KOPT-K1 (cell line): Measurements from ENCODE around the gene LLGL2.
"Not testable (repeated sequence)": the region's sequence is repeated elsewhere in the genome, so short reads cannot be mapped to it uniquely, and the experiment has no call there.

ENCODE experiments used
- H3K27ac ChIP-seq: fragments of 200-600 bp; sonication (generic); 2 replicates; pipeline ENCODE4 v1.5.1; 2016; ENCODE audit warnings: antibody characterized with exemption, mild to moderate bottlenecking, low read depth, low read length; ENCODE audit not compliant: poor library complexity, severe bottlenecking
- H3K36me3 ChIP-seq: fragments of 200-600 bp; sonication (generic); 2 replicates; pipeline ENCODE4 v1.5.1; 2017; ENCODE audit warnings: antibody characterized with exemption, mild to moderate bottlenecking, low read length, moderate library complexity; ENCODE audit not compliant: insufficient read depth
- H3K9me3 ChIP-seq: fragments of 200-600 bp; sonication (generic); 2 replicates; pipeline ENCODE4 v1.5.1; 2017; ENCODE audit warnings: antibody characterized with exemption, low read length, mild to moderate bottlenecking; ENCODE audit not compliant: insufficient read depth, poor library complexity, severe bottlenecking

The LLGL2 gene

DNA sequence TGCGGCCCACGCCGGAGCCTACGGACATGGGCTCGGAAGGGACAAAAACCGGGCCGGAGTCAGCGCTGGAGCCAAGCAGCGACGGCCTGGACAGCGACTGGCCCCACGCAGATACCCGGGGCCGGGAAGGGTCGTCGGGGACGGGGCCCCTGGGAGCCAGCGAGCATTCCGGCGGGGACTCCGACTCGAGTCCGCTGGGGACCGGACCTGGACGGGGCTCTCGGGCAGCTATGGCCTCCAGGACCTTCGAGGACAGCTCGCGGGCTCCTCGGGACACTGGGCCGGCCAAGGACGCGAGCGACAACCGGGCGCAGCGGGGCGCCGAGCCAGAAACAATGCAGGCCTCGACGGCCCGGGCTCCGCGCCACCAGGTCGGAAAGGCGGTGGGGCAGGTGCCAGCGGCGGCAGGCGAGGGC is 63.1 kb downstream of the LLGL2 start:
- H3K36me3 ChIP-seq, result no peaks in the 10 kb centered on the region
- no peaks in the 10 kb centered on the region for H3K9me3 ChIP-seq
- peak overlapping the region; percentile 57 for H3K27ac ChIP-seq

DNA sequence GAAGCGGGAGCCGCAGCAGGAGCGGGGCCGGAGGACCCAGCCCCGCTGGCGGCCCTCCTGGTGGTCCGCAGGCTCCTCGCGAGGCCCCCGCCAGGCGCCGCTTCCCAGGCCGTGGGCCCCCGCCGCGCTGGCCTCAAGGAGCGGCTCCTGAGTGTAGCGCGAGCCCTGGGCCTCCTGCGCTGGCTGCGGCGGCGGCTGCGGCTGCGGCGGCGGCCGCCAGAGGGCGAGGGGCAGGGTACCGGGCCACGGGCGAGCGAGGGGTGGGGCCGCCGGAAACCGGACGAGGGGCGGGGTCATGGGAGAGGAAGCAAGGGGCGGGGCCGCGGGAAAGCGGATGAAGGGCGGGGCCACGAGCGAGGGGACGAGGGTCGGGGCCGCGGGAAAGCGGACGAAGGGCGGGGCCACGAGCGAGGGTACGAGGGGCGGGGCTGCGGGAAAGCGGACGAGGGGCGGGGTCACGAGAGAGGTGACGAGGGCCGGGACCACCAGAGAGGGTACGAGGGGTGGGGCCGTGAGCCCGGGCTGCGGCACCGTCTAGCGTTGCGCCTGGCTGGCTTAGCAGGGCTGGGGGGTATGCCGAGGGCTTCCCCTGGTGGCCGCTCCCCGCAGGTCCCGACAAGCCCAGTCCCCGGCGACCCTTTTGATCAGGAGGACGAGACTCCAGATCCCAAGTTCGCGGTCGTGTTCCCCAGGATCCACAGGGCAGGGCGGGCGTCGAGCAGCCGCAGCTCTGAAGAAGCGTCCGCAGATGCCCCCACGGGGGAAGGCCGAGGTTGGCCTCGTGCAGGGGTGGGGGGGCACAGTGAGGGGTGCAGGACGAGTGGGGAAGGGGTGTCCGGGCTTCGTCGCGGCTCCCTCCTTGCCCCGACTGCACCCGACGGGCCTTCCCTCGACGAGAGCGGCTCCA is 63.8 kb downstream of the LLGL2 start:
- Histone ChIP-seq H3K27ac (peak overlapping the region; percentile 57), H3K9me3 (no peaks in the 10 kb centered on the region), H3K36me3 (no peaks in the 10 kb centered on the region)

DNA sequence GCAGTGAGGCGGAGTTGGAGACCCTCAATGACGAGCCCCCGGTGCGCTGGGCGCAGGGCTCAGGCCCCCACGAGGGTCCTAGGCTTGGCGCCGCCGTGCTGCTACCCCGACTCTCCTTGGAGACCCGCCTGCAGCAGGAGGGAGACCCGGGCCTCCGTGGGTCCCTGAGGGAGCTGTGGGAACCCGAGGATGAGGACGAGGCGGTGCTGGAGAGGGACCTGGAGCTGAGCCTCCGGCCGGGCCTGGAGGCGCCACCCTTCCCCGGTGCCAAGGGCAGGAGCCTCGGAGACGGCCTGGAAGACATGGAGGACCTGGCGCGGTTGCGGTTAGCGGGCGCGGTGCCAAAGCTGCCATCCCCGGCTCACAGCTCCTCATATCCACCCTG is 64.4 kb downstream of the LLGL2 start:
- H3K27ac ChIP-seq, result peak overlapping the region; percentile 57
- no peaks in the 10 kb centered on the region for H3K36me3 ChIP-seq

DNA sequence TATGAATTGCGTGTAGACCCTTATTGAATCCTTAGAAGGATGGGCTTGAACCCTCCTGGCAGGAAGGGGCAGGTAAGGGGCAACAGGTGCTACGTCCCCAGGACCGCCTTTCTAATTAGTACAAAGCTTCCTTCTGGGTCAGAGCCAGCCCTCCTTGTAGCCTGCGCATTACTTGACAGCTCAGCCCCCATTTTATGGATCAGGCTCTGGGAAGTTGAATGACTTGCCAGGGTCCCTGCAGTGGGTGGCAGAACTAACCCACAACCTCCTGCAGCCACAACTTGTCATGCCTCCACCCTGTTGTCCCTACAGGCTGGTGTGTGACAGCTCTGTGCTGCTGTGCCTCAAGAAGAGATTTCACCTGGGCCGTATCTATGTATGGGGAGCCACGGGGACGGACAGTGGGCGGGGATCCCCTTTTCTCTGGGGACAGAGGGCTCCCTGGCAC is 64.8 kb downstream of the LLGL2 start:
- no peaks in the 10 kb centered on the region for H3K36me3 ChIP-seq
- H3K27ac ChIP-seq, result no peak overlapping the region
- H3K9me3 ChIP-seq, result no peaks in the 10 kb centered on the region

More for the DNA sequence above, 64.4 kb downstream of the LLGL2 start:
- no peaks in the 10 kb centered on the region for H3K9me3 ChIP-seq

DNA sequence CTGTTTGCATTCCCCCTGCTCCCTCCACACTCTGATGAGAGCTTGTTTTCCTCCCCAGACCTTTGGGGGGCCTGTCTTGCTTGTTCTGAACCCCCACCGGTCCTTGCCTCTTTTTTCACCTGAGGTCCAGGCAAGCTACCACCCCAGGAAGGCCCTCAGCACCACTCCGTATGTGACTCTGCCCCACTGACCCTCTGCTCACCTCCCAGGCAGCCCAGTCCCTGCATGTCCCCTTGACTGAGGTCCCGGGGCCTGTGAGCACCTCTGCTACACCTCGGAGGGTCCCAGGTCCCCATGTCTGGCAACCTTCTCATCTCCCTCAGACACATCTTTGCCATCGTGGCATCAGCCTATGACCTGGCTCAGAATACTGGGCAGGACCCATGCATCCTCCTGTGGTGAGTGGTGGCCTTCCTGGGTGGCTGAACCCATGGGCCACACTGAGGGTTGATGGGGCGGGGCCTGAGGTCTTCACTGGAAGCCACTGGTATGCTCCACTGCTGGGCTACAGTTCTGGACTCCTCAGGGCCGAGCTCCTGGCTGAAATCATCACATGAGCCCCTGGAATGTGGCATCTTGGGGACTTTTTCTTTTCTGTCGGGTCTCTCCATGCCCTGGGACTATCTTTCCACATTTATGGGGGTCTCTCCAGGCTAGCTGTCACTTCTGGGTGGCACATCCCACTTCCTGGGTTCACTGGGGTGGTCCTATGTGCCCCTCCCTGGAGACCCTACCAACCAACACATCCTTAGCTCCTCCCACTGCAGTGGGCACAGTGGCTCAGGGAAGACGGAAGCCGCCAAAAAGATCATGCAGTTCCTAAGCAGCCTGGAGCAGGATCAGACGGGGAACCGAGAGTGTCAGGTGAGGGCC is 65.6 kb downstream of the LLGL2 start:
- Histone ChIP-seq H3K36me3 (no peaks in the 10 kb centered on the region), H3K9me3 (no peaks in the 10 kb centered on the region), H3K27ac (no peak overlapping the region)

DNA sequence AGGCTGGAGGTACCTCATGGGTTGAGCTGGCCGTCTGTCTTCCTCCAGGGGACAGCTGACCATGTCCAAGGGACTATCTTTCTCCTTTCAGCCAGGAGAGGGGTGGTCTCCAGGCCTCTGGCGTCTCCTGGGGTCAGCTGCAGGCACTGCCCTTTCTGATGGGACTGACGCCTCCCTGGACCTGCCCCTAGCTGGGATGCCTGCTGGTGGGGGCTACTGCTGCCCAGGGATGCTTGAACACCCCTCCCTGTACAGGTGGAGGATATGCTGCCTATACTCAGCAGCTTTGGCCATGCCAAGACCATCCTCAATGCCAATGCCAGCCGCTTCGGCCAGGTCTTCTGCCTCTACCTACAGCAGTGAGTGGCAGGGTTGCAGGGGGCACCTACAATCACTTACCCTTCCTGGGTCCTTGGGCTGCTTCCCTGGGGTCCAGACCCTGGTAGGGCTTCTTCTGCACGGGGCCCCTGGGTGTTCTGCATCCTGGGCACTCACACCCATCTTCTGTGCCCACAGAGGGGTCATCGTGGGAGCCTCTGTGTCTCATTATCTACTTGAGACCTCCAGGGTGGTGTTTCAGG is 66.3 kb downstream of the LLGL2 start:
- Histone ChIP-seq H3K9me3 (no peaks in the 10 kb centered on the region), H3K27ac (no peak overlapping the region), H3K36me3 (no peaks in the 10 kb centered on the region)

DNA sequence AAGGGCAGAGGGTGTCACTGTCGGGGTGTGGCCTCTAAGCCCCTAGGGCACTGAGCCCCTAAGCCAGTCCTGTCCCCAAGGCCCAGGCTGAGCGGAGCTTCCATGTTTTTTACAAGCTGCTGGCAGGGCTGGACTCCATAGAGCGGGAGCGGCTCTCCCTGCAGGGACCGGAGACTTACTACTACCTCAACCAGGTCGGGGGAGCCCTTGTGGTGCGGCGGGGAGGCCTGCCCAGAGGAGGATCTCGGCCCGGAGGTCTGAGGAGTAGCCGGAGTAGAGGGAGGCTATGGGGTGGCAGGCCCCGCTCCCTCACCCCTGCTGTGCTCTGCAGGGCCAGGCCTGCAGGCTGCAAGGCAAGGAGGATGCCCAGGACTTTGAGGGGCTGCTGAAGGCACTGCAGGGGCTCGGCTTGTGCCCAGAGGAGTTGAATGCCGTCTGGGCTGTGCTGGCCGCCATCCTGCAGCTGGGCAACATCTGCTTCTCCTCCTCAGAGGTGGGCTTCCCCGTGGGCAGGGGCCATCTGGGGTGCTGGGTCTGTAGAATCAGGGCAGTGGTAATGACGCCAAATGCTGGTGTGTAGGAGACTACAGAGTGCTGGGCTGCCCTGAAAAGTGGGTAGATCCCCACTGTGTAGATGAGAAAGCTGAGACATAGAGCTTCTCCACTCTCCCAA is 67.0 kb downstream of the LLGL2 start:
- H3K27ac ChIP-seq, result no peak overlapping the region
- no peaks in the 10 kb centered on the region for H3K9me3 ChIP-seq
- no peaks in the 10 kb centered on the region for H3K36me3 ChIP-seq

DNA sequence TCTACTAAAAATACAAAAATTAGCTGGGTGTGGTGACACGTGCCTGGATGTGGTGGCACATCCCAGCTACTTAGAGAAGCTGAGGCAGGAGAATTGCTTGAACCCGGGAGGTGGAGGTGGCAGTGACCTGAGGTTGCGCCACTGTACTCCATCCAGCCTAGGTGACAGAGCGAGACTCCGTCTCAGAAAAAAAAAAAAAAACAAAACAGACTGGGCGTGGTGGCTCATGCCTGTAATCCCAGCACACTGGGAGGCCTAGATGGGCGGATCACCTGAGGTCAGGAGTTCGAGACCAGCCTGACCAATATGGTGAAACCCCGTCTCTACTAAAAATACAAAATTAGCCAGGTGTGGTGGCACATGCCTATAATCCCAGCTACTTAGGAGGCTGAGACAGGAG is 67.9 kb downstream of the LLGL2 start:
- H3K27ac ChIP-seq, H3K36me3 ChIP-seq, H3K9me3 ChIP-seq: not testable (repeated sequence)

DNA sequence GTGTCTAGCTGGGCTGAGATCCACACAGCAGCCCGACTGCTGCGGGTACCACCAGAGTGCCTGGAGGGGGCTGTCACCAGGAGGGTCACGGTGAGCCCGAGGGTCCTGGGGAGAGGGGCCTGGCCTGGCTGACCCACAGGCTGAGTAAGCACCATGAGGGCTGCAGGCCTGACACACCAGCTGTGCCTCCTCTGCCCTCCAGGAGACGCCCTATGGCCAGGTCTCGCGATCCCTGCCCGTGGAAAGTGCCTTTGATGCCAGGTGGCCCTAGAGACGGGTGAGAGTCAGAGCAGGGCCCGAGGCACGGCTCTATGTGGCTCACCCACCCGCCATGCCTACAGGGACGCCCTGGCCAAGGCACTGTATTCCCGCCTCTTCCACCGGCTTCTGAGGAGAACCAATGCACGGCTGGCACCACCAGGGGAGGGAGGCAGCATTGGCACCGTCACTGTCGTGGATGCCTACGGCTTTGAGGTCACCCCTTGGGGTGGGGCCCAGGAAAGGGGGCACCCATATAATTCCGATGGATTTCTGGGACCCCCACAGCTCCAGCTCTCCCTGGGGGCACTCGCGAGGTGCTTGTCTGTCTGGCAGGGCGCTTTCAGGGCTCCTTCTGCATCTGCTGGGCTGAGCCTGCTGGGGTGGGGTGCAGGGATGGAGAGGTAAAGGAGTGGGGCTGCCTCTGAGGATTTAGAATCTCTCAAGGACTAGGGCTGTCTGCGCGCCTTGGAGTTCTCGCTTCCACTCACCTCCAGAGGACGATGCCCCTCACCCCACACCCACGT is 69.2 kb downstream of the LLGL2 start:
- Histone ChIP-seq H3K27ac (no peak overlapping the region), H3K36me3 (no peaks in the 10 kb centered on the region), H3K9me3 (no peaks in the 10 kb centered on the region)

DNA sequence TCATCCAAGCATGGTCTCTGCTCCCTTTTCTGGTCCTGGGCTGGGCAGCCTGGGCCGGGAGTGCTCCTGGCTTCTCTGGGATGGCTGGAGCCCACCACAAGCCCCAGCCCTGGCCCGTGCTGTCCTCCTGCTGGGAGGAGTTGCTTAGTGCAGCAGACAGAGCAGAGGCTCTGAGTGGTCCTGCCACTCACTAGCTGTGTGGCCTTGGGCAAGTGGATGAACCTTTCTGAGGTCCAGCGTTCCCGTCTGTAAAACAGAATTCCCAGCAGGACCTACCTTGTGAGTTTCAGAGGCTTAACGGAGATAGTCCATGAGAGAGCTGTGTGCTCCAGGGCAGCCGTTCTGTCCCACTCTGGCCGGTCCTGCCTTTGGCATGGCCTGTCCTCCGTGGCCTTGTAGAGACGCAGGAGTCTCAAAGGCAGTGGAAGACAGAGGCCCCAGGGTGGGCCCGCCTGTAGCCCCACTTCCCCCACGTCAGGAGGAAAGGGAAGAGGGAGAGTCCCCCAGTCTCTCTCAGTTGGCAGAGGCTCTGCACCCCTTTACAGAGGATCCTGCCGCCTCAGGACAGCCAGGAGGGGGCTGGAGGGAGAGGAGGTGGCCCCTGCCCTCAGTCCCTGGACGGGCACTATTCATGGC is 69.9 kb downstream of the LLGL2 start:
- H3K27ac ChIP-seq, result no peak overlapping the region
- H3K9me3 ChIP-seq, result no peaks in the 10 kb centered on the region
- H3K36me3 ChIP-seq, result no peaks in the 10 kb centered on the region

DNA sequence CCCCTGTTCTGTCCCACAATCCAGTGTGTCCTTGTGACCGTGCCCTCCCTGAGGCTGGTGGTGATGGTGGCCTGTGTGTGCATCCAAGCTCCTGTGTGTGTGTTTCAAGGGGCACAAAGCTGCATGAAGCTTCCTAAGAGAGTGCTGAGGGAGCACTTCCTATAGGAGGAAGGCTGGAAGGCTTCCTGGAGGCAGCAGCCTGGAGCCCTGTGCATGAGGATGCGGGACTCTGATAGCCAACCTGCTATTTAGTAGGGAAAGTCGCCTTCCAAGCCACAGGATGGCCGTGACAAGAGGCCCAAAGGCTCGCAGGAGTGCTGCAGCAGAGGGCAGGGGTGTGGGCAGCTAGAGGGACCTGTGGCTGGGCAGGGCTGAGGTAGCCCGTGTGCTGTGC is 70.4 kb downstream of the LLGL2 start:
- no peaks in the 10 kb centered on the region for H3K36me3 ChIP-seq
- H3K9me3 ChIP-seq, result no peaks in the 10 kb centered on the region
- H3K27ac ChIP-seq, result no peak overlapping the region

DNA sequence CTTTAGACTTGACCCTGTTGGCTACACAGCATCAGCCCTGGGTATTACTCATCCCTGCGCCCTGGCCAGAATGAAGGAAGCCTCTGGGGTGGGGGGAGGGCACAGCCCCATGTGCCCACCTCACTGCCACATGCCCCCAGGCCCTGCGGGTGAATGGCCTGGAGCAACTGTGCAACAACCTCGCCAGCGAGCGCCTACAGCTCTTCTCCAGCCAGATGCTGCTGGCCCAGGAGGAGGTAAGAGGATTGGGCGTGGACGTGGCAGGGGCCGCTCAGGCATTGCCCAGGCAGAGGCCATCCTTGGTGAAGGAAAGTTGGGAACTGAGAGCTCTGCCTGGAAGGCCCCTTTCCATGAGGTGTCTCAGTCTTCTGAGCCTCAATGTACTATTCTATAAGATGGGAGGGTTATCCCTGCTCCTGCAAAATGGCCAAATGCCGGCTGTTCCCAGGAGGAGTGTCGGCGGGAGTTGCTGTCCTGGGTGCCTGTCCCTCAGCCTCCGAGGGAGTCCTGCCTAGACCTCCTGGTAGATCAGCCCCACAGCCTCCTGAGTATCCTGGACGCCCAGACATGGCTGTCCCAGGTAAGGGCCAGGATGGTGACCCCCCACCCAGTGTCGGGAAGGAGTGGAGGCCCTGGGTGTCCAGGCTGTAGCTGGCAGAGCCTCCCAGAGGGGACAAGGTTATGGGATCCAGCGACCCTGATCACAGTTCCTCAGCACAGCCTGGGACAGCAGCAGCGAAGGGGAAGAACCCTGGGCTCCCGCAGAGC is 71.0 kb downstream of the LLGL2 start:
- Histone ChIP-seq H3K9me3 (no peaks in the 10 kb centered on the region), H3K27ac (no peak overlapping the region), H3K36me3 (no peaks in the 10 kb centered on the region)
